AG09319 (cell line): ENCODE measurements around the gene AGAP1.

Experiments used
- DNase-seq: peaks from one replicate; pipeline ENCODE4 v3.0.0-alpha.2; 2010; ENCODE audit warnings: low read depth; ENCODE audit errors: extremely low read depth
- CTCF ChIP-seq: IDR thresholded peaks from 2 replicates; pipeline ENCODE4 v1.5.1; 2011; ENCODE audit warnings: low read depth, mild to moderate bottlenecking, inconsistent platforms, low read length, moderate library complexity

The AGAP1 gene

GRCh38 chr2:235920216-235920865 is 426.5 kb downstream of the AGAP1 start:
- TF ChIP-seq CTCF, result no peak

DNA sequence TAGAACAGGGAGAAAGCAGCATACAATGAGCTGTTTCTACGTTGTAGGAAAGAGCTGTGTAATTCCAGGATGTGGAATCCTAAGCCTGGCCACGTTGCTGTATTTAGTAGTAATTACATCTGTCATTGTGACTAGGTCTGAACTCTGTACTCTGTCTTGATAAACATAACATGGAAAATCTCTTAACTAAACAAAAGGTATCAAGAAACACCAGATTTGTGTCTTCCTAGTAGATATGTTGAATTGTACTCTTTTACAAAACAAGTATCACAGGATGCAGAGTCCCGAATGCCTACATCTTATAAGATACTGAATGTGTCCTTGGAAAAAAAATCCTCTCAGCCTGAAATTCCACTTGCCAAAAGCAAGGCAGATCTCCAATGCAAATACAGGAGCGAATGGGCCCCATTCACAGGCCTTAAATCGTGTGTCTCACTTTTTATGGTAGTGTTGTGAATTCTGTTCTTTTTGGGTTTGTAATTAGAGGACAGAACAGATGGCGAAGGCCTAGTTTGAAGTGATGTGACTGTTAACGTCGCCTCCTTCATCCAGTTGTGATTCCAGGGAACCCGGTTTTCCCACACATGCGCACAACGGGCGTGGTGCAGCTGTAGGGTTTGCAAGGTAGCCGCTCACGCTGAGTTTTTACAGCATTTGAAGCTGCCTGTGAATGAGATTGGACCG is 427.8 kb downstream of the AGAP1 start:
- no peak for TF ChIP-seq CTCF
- no peak for DNase-seq

More at GRCh38 chr2:235920216-235920865, 426.5 kb downstream of the AGAP1 start:
- DNase-seq, result no peak

DNA sequence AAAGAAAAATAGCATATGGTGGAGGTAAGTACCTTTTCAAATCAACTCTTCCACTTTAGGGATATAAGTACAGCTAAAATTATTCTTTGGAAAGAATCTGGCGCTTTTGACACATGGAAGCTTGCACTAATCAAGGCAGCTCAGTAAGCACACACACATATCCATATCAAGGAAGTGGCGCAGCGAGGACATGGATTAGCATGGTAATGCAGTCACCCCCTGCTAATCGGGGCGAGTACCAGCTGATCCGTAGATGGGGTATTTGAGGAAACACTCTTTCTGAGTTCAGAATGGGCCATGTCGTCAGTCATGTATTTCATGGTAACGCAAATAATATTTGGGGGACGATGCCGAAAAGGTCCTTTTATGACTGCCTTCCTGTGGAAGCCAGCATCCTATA is 429.0 kb downstream of the AGAP1 start:
- DNase-seq, result no peak

GRCh38 chr2:235923859-235924674 is 430.2 kb downstream of the AGAP1 start:
- TF ChIP-seq CTCF, result no peak

More for the DNA sequence above, 429.0 kb downstream of the AGAP1 start:
- TF ChIP-seq CTCF, result no peak

DNA sequence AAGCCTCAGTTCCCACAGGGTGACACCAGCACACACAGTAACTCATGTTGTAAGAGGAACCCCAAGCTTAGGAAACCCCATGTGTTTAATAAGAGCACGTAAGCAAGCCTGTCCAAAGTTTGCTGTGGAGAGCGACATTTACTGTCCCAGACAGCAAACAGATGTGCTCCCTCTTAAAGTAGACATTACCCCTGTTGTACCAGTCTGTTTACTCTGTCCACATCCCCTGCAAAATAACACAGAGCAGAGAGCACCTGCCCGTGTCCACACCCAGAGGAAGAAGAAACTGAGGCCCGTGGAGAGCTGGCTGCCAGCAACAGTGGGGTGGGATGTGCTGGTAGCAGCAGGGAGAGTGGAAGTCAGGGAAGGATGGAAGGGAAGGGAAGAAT is 430.8 kb downstream of the AGAP1 start:
- TF ChIP-seq CTCF, result no peak
- DNase-seq, result no peak

More at GRCh38 chr2:235923859-235924674, 430.2 kb downstream of the AGAP1 start:
- DNase-seq, result no peak

DNA sequence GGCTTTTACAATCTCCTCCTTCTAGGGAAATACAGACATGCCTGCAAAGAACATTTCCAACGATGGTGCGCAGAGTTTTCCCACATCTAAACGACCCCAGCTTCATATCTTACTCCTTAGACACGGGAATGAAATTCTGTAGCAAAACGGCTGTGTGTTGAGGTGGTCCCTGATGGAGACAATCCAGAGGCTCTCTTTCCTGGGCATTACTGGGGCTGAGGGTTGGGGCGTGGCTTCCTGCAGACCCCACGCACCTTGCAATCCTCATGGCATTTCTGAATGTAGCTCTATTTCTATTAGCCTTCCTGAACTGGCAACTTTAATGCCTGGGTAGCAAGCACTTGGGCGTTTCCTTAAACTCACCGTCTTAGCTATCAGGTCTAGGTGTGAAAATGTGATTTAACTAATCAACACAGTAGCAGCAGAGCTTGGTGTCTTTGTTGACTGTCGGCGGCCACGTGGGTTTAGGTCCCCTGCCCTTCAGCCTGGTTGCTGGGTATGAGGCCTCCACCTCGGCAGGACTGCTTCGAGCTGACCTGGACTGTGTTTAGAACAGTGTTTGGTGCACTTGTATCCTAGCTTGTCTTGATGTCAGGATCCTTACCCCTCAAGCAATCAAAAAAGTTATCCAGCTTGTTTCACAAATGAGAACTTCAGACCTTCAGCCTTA is 431.5 kb downstream of the AGAP1 start:
- TF ChIP-seq CTCF, result no peak
- no peak for DNase-seq

DNA sequence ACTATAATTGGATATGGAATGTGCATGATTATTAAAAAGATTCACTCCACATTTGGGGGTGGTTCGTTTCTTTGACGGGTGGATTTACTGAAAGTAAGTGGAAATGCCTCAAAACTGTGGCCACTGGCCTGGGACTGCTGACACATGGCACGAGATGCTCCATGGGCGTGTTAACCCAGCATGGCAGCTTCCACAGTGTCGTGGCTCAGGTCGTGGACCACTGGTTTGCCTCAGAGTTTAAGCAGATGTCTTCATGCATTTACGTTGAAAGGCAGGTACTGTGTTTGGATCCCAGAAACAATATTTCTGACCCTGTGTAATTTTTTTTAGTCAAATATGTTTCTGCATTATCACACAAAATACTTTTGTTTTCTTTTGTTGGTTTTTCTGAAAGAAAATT is 432.4 kb downstream of the AGAP1 start:
- no peak for DNase-seq
- TF ChIP-seq CTCF, result no peak
